Measurements from ENCODE around the gene VPS37B.

DNA sequence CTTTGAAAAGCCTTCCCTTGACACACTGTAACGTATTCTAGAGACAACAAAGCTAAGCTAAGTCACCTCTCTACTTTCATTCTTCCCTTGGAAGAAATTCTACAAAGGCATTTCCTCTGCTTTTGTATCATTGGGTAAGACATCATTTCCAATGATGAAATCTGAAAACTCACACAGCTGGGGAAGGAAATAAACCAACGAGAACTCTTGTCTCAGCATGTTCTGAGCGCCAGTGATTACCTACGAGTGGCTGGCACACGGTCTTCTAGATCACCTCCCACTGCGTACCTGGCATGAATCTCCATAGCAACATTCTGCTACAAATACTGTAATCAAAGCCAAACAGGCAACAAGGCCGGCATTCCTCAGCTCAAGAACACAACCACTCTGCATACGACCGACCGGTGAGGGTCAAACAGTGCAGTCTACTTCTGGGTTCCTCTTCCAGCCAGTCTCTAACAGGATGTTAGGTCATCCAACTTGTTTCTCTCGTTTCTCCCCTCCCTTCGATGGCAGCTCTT is 7.6 kb downstream of the VPS37B start:
- TF ChIP-seq EZH2 (IDR thresholded peaks at IDR 0.05; ENCODE audit: borderline replicate concordance, low read length): no peak
- TF ChIP-seq, protein P1, sequence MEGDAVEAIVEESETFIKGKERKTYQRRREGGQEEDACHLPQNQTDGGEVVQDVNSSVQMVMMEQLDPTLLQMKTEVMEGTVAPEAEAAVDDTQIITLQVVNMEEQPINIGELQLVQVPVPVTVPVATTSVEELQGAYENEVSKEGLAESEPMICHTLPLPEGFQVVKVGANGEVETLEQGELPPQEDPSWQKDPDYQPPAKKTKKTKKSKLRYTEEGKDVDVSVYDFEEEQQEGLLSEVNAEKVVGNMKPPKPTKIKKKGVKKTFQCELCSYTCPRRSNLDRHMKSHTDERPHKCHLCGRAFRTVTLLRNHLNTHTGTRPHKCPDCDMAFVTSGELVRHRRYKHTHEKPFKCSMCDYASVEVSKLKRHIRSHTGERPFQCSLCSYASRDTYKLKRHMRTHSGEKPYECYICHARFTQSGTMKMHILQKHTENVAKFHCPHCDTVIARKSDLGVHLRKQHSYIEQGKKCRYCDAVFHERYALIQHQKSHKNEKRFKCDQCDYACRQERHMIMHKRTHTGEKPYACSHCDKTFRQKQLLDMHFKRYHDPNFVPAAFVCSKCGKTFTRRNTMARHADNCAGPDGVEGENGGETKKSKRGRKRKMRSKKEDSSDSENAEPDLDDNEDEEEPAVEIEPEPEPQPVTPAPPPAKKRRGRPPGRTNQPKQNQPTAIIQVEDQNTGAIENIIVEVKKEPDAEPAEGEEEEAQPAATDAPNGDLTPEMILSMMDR (IDR thresholded peaks at IDR 0.05; ENCODE audit: low read length): no peak
